GM21529 (cell line): ENCODE measurements around the gene PLXNA2.

Experiments used
- ATAC-seq: cut with Tn5 transposase; IDR thresholded peaks from one replicate; pipeline ENCODE4 v1.9.1; 2021; ENCODE audit not compliant: unreplicated experiment

PLXNA2 gene

DNA sequence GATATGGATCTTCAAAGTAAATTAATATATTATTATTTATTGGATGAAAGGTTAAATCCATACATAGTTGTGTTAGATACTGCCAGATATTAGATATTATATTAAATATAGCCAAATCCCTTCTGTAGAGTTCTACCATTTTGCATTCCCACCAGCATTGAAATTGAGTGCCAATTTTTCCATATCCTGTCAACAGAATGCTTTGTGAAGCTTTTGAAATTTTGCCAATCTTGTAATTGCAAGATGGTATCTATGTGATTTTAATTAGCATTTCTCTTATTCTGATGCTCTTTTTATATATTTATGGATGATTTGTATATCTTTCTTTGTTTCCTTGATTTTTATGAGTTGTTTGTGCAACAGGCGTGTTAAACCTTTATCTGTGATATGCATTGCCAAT lies 266.3 kb downstream of the PLXNA2 start:
- ATAC-seq: no peak

GRCh38 chr1:207973898-207974568 lies 270.2 kb downstream of the PLXNA2 start:
- ATAC-seq: no peak

DNA sequence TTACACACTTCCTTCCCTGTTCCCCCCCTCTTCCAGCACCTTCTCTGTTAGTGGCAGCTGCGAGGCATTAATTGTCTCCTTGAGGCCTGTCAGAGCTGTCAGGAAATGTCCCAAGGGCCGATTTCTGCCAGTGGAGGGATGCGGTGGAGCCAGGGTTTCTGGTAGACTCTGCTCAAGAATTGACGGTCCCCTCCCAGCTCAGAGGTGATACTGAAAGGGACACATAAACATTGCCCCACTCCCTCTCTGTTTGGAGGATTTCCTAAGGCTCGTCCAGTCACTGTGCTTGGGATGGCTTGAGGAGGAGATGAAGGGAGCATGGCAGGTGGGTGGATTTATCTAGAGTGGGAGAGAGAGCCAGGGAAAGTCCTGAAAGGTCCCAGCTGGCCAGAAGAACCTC lies 271.8 kb downstream of the PLXNA2 start:
- ATAC-seq: no peak
